Testis (tissue), 3 donors: ENCODE measurements around the gene NUDT11. TPM values are rescaled to one million over a fixed set of nuclear protein-coding genes. Genes with fewer than 3 reads are reported as not detected.

Source experiments
- DNase-seq: peaks from one replicate; pipeline ENCODE4 v3.0.0-alpha.2; 2019
- H3K27ac ChIP-seq, 2 donors: fragments of 200-600 bp; sonication (generic); one replicate each; pipeline ENCODE4 v1.5.1; 2019
- H3K27me3 ChIP-seq: fragments of 200-600 bp; sonication (generic); one replicate; pipeline ENCODE4 v1.5.1; 2019
- H3K36me3 ChIP-seq: fragments of 200-600 bp; sonication (generic); one replicate; pipeline ENCODE4 v1.5.1; 2017; ENCODE audit warnings: low read depth; ENCODE audit errors: missing control alignments
- H3K4me1 ChIP-seq: fragments of 200-600 bp; sonication (generic); one replicate; pipeline ENCODE4 v1.5.1; 2019
- H3K4me3 ChIP-seq, 2 donors: fragments of 200-600 bp; sonication (generic); one replicate each; pipeline ENCODE4 v1.5.1; 2017 to 2019
- H3K9me3 ChIP-seq: fragments of 200-600 bp; sonication (generic); one replicate; pipeline ENCODE4 v1.5.1; 2017
- POLR2A ChIP-seq: fragments of 450-650 bp; IDR thresholded peaks from one replicate; pipeline ENCODE4 v1.6.1; 2017; ENCODE audit warnings: antibody characterized with exemption, mild to moderate bottlenecking, moderate library complexity
- WGBS, 2 donors: methylation state at CpG; one replicate each; pipeline ENCODE4 v1.1.5; 2018; 5-methylcytosine and 5-hydroxymethylcytosine counted together
- intact Hi-C: fragments of 100-400 bp; cut with DNase I; formaldehyde crosslinking; loops from one replicate; pipeline ENCODE4 v1.15.1; 2023; ENCODE audit warnings: low total_unique reads
- polyA plus RNA-seq: library from polyadenylated mRNA; stranded (reverse); fragments of 350-450 nt; fragmentation: Illumina TruSeq; extraction: RNeasy Lipid Tissue Mini Kit (QIAGEN cat#74804); gene quantifications from one replicate; pipeline ENCODE4 v1.2.3, GENCODE V29; 2014; ENCODE audit warnings: low read depth, low replicate concordance; ENCODE audit not compliant: insufficient read depth
- total RNA-seq, 2 donors: library from RNA; depleted of rRNA; stranded (reverse); fragments of >200 nt; gene quantifications; one replicate each; pipeline ENCODE4 v1.2.3, GENCODE V29; 2016
- TF ChIP-seq, protein P1 (sequence below), 3 experiments: fragments of 450-650 bp in 2 of 3; fragments of 200-600 bp in 1 of 3; sonication (generic) in 1 of 3; IDR thresholded peaks; one replicate each; pipeline ENCODE4 v1.5.1; 2016 to 2019; ENCODE audit warnings: antibody characterized with exemption in 3 of 3, mild to moderate bottlenecking in 2 of 3, moderate library complexity in 1 of 3

NUDT11 gene
- total and polyA plus RNA-seq, 3 donors from 2014 or later = 78.7 to 161 (median 109) TPM

DNA sequence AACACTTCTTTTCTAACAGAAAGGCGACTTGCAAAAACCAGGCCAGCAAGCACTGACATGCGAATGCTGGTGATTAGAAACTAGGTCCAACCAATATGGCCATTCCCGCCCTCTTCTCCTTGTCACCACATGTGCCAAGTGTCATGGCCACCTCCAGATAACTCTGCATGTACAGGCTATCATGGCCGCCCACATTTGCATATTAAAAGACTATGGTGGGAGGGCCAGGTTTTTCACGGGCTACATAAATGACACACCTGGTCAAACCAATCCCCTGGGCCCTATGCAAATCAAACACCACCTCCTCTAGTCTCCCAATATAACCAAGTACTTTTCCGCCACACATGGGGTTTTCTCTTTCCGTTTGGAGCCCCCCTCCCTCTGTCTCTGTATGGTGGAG lies 40.1 kb downstream of the NUDT11 start:
- intact Hi-C loops = no loop called here
- WGBS, 2 donors = 72 to 87% methylated on average over 7 of the region's 7 CpGs

DNA sequence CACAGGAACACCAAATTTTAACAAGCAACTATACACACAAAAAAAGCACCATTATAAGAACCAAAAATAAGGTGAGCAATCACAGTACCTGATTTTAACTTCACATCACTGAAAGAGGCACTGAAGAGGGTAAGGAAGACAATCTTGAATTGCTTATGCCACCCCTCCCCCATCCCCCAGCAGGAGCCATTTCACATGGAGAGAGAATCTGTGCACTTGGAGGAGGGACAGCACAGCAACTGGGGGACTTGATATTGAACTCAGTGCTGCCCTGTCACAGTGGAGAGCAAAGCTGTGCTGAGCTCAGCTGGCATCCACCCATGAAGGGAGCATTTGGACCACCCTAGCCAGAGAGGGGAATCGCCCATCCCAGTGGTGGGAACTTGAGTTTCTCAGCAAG lies 56.0 kb downstream of the NUDT11 start:
- no peaks in the 10 kb centered on the region for H3K36me3 ChIP-seq
- no peak for DNase-seq
- intact Hi-C loops = no loop called here
- no peaks in the 10 kb centered on the region for H3K9me3 ChIP-seq
- H3K27me3 ChIP-seq = no peaks in the 10 kb centered on the region
- no peak overlapping the region for H3K4me3 ChIP-seq
- TF ChIP-seq, protein P1, sequence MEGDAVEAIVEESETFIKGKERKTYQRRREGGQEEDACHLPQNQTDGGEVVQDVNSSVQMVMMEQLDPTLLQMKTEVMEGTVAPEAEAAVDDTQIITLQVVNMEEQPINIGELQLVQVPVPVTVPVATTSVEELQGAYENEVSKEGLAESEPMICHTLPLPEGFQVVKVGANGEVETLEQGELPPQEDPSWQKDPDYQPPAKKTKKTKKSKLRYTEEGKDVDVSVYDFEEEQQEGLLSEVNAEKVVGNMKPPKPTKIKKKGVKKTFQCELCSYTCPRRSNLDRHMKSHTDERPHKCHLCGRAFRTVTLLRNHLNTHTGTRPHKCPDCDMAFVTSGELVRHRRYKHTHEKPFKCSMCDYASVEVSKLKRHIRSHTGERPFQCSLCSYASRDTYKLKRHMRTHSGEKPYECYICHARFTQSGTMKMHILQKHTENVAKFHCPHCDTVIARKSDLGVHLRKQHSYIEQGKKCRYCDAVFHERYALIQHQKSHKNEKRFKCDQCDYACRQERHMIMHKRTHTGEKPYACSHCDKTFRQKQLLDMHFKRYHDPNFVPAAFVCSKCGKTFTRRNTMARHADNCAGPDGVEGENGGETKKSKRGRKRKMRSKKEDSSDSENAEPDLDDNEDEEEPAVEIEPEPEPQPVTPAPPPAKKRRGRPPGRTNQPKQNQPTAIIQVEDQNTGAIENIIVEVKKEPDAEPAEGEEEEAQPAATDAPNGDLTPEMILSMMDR (IDR thresholded peaks at IDR 0.05) = no peak
- TF ChIP-seq POLR2A = no peak
- no CpG with 5 or more reads among the region's 1 CpG for WGBS, 2 donors
- no peaks in the 10 kb centered on the region for H3K4me1 ChIP-seq
- H3K27ac ChIP-seq = no peak overlapping the region

More for the DNA sequence above, 40.1 kb downstream of the NUDT11 start:
- no peaks in the 10 kb centered on the region for H3K9me3 ChIP-seq
- no peak overlapping the region for H3K4me3 ChIP-seq
- DNase-seq = no peak
- no peaks in the 10 kb centered on the region for H3K4me1 ChIP-seq
- no peak overlapping the region for H3K27ac ChIP-seq
- no peaks in the 10 kb centered on the region for H3K36me3 ChIP-seq
- TF ChIP-seq POLR2A = no peak
- TF ChIP-seq, protein P1 (IDR thresholded peaks at IDR 0.05) = no peak
- no peaks in the 10 kb centered on the region for H3K27me3 ChIP-seq

Other genes starting within 250 kb of the NUDT11 start
- 100 to 1,000 TPM; 127 to 175 TPM for gene NUDT10, start 163.8 kb downstream of the NUDT11 start, total RNA-seq
- 61.8 TPM for gene NUDT10, start 163.8 kb downstream of the NUDT11 start, polyA plus RNA-seq
- gene CENPVL3, start 122.3 kb upstream of the NUDT11 start, total RNA-seq = 10 to 100 TPM; 24.6 to 35.6 TPM
- gene CENPVL3, start 122.3 kb upstream of the NUDT11 start, polyA plus RNA-seq = 9.8 TPM
- gene CENPVL2, start 186.2 kb upstream of the NUDT11 start, total RNA-seq = 10 to 100 TPM in 1 of 2 donors, 1 to 10 TPM in 1; 5.9 to 11.1 TPM
- 1.1 TPM for gene CENPVL2, start 186.2 kb upstream of the NUDT11 start, polyA plus RNA-seq
- 1 to 10 TPM in 1 of 2 donors, not detected in 1; 5.9 TPM for gene CENPVL1, start 213.9 kb upstream of the NUDT11 start, total RNA-seq
- 1.1 TPM for gene CENPVL1, start 213.9 kb upstream of the NUDT11 start, polyA plus RNA-seq
- 10 to 100 TPM; 25.0 to 25.7 TPM for gene GSPT2, start 246.8 kb upstream of the NUDT11 start, total RNA-seq
- 24.3 TPM for gene GSPT2, start 246.8 kb upstream of the NUDT11 start, polyA plus RNA-seq